ENCODE data around the gene NELFB.

The NELFB gene

GRCh38 chr9:137310189-137311052 is 55.3 kb downstream of the NELFB start:
- no peak for TF ChIP-seq CTCF (IDR thresholded peaks at IDR 0.05; ENCODE audit: low read length, missing control alignments)
- no peak overlapping the region for H3K4me3 ChIP-seq (replicated peaks; ENCODE audit: low read depth, low read length)
- no peak for DNase-seq (ENCODE audit: low read depth)

GRCh38 chr9:137311171-137311985 is 56.3 kb downstream of the NELFB start:
- no peak overlapping the region for H3K4me3 ChIP-seq (replicated peaks; ENCODE audit: low read depth, low read length)
- no peak for TF ChIP-seq CTCF (IDR thresholded peaks at IDR 0.05; ENCODE audit: low read length, missing control alignments)
- peak; percentile 26 for DNase-seq (ENCODE audit: low read depth)

GRCh38 chr9:137311986-137312851 is 57.1 kb downstream of the NELFB start:
- TF ChIP-seq CTCF (IDR thresholded peaks at IDR 0.05; ENCODE audit: low read length, missing control alignments): no peak
- DNase-seq (ENCODE audit: low read depth): no peak
- no peak overlapping the region for H3K4me3 ChIP-seq (replicated peaks; ENCODE audit: low read depth, low read length)

- DNase-seq (ENCODE audit: low read depth): no peak
- no peak for TF ChIP-seq CTCF (IDR thresholded peaks at IDR 0.05; ENCODE audit: low read length, missing control alignments)
- H3K4me3 ChIP-seq (replicated peaks; ENCODE audit: low read depth, low read length): no peak overlapping the region
These were observed 57.8 kb downstream of the NELFB start for GRCh38 chr9:137312852-137313325.

- DNase-seq (ENCODE audit: low read depth): no peak
- no peak overlapping the region for H3K4me3 ChIP-seq (replicated peaks; ENCODE audit: low read depth, low read length)
- TF ChIP-seq CTCF (IDR thresholded peaks at IDR 0.05; ENCODE audit: low read length, missing control alignments): no peak
These were observed 58.3 kb downstream of the NELFB start for GRCh38 chr9:137313326-137313936.

GRCh38 chr9:137313956-137314560 is 58.9 kb downstream of the NELFB start:
- H3K4me3 ChIP-seq (replicated peaks; ENCODE audit: low read depth, low read length): no peak overlapping the region
- DNase-seq (ENCODE audit: low read depth): no peak
- TF ChIP-seq CTCF (IDR thresholded peaks at IDR 0.05; ENCODE audit: low read length, missing control alignments): no peak

Measured in fibroblast of pulmonary artery (primary cell).